ENCODE measurements around the gene TGFBI.

TGFBI gene

GRCh38 chr5:135993880-135994636 lies 34.7 kb upstream of the TGFBI start:
- H3K4me3 ChIP-seq (ENCODE audit: low read depth, low read length), result no peak overlapping the region

DNA sequence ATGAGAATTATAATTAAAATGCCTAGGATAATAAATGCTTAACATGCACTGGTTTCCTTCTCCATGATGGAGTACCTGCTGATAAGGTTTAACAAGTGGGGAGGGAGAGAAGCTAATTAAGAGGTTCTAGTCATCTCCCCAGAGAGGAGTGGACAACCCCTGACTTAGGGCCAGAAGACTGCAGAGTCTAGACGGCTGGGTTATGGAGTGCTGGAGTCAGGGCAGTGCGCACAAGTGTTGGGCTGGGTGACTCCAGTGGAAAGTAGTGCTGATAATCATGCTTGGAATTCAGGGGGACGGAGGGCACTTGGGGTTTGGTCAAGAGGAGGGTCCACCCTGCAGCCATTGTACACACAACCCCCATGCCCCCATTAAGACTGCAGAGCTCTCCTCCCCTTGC lies 32.8 kb upstream of the TGFBI start:
- H3K4me3 ChIP-seq (ENCODE audit: low read depth, low read length), result no peak overlapping the region
- TF ChIP-seq, protein P1, sequence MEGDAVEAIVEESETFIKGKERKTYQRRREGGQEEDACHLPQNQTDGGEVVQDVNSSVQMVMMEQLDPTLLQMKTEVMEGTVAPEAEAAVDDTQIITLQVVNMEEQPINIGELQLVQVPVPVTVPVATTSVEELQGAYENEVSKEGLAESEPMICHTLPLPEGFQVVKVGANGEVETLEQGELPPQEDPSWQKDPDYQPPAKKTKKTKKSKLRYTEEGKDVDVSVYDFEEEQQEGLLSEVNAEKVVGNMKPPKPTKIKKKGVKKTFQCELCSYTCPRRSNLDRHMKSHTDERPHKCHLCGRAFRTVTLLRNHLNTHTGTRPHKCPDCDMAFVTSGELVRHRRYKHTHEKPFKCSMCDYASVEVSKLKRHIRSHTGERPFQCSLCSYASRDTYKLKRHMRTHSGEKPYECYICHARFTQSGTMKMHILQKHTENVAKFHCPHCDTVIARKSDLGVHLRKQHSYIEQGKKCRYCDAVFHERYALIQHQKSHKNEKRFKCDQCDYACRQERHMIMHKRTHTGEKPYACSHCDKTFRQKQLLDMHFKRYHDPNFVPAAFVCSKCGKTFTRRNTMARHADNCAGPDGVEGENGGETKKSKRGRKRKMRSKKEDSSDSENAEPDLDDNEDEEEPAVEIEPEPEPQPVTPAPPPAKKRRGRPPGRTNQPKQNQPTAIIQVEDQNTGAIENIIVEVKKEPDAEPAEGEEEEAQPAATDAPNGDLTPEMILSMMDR (IDR thresholded peaks at IDR 0.05; ENCODE audit: borderline replicate concordance, insufficient read depth, low read depth, low read length), result no peak

More at GRCh38 chr5:135993880-135994636, 34.7 kb upstream of the TGFBI start:
- TF ChIP-seq, protein P1 (IDR thresholded peaks at IDR 0.05; ENCODE audit: borderline replicate concordance, insufficient read depth, low read depth, low read length), result no peak

DNA sequence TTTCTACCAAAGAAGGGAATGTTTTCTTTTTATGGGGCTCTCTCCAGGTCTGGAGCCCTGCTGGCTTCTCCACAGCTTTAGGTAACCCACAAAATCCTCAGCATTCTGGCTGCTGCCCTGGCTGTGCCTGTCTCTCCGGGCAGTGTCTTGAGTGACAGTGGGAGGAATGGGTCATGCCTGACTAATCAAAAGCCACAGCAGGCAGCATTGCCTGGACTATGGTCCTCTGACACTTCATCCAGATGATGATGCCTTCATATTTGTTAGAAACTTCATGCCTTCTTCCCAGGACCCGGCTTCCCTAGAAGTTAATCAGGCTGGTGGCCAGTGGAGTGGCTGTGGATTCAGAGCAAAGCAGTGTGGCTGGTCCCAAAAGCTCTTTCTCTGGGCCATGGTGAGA lies 32.2 kb upstream of the TGFBI start:
- TF ChIP-seq, protein P1 (IDR thresholded peaks at IDR 0.05; ENCODE audit: borderline replicate concordance, insufficient read depth, low read depth, low read length), result no peak
- no peak overlapping the region for H3K4me3 ChIP-seq (ENCODE audit: low read depth, low read length)

DNA sequence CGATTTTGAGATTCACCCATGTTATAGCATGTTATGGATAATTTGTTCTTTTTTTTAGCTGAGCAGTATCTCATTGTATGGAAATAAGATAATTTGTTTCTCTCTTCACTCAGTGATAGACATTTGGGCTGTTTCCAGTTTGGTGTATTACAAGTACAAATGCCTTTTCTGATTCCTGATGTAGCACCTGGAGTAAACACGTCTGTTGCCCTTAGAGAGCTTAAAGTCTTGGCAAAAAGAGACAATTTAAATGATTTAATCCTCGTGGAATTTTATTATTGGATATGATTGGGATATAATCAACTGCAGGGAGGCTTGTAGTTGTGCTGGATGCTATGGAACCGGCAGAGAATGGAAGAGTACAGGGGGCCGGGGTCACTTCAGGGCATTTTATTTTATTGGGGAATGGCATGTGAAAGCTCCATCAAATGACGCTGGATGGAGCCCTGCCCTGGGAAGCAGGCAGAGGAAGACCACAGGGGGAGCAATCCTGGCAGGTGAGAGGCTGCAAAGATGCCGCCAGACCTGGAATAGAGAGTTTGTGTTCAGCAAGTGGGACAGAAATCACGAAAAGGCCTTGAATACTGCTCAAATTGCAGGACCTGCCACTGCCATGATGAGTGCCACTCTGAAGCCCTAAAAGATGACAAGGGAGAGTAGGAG lies 31.0 kb upstream of the TGFBI start:
- no peak overlapping the region for H3K4me3 ChIP-seq (ENCODE audit: low read depth, low read length)
- TF ChIP-seq, protein P1 (IDR thresholded peaks at IDR 0.05; ENCODE audit: borderline replicate concordance, insufficient read depth, low read depth, low read length), result no peak

DNA sequence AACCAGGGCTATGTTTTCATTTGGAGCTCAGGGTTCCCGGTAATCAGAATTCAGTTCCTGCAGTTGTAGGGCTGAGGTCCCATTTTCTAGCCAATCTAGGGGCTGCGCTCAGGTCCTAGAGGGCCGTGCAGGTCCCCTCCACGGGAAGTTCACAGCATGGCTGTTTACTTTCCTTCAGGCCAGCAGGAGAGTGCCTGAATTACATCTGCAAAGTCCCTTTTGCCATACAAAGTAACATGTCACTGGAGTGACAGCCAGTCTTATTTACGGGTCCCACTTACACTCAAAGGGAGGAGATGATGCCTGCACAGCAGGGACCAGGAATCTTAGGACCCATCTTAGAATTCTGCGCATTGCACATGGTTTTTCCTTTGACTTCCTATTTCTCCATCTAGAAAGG lies 29.9 kb upstream of the TGFBI start:
- TF ChIP-seq, protein P1 (IDR thresholded peaks at IDR 0.05; ENCODE audit: borderline replicate concordance, insufficient read depth, low read depth, low read length), result no peak
- H3K4me3 ChIP-seq (ENCODE audit: low read depth, low read length), result no peak overlapping the region

DNA sequence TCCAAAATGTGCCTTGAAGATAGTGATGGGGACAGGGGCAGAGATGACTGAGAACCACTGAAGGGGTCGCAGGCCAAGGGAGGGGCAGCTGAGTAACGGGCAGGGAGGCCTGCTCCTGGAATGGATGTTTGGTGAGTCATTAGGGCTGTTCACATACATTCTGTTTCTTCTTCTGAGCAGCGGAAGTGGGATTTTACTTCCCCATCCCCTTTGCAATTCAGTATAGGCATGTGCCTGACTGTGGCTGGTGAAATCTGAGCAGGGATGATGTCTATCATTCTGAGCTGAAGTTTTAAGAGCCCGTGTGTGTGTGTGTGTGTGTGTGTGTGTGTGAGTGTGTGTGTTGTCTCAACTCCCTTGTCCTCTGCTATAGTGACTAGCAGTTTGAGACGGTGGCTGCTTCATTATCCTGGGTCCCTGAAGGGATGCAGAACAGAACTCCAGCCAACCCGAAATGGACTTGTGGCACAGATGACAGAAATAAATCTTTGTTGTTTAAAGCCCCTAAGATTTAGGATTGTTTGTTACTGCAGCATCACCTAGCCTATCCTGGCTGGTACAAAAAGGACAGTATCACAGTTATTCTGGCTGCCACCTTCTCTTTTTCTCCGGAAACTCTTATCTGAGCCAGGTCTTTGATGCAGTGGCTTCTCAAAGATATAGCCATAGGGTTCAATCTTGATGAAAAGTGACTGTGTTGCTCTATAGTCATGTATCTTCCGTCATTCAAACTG lies 29.2 kb upstream of the TGFBI start:
- TF ChIP-seq, protein P1 (IDR thresholded peaks at IDR 0.05; ENCODE audit: borderline replicate concordance, insufficient read depth, low read depth, low read length), result no peak
- H3K4me3 ChIP-seq (ENCODE audit: low read depth, low read length), result no peak overlapping the region

All from GM12875 (cell line).